HUDEP-2 (cell line): Measurements from ENCODE around the gene C1orf21.

Source experiments
- DNase-seq, 76 experiments: peaks; one replicate each; lab custom pipeline; 2025; ENCODE audit not compliant: unreplicated experiment in 76 of 76; lab: John Stamatoyannopoulos, UW

Gene C1orf21

GRCh38 chr1:184442260-184442659, 55.4 kb downstream of the C1orf21 start:
- no peak for DNase-seq

- DNase-seq, result no peak
Measured at GRCh38 chr1:184443201-184443600, 56.4 kb downstream of the C1orf21 start.

GRCh38 chr1:184443624-184444023, 56.8 kb downstream of the C1orf21 start:
- no peak for DNase-seq

GRCh38 chr1:184445997-184446396, 59.2 kb downstream of the C1orf21 start:
- DNase-seq, result no peak

GRCh38 chr1:184447651-184448185, 60.9 kb downstream of the C1orf21 start:
- DNase-seq, result no peak

- DNase-seq, result no peak
Measured at GRCh38 chr1:184449916-184450315, 63.1 kb downstream of the C1orf21 start.

- DNase-seq, result no peak
Measured at GRCh38 chr1:184455786-184456185, 69.0 kb downstream of the C1orf21 start.

- no peak for DNase-seq
Measured at GRCh38 chr1:184456189-184456588, 69.4 kb downstream of the C1orf21 start.

- DNase-seq, result no peak
Measured at GRCh38 chr1:184457500-184457899, 70.7 kb downstream of the C1orf21 start.

- no peak for DNase-seq
Measured at GRCh38 chr1:184461321-184461720, 74.5 kb downstream of the C1orf21 start.

GRCh38 chr1:184462155-184462554, 75.3 kb downstream of the C1orf21 start:
- DNase-seq, result no peak

GRCh38 chr1:184462990-184463389, 76.2 kb downstream of the C1orf21 start:
- no peak for DNase-seq

GRCh38 chr1:184463680-184464079, 76.9 kb downstream of the C1orf21 start:
- DNase-seq, result no peak

- DNase-seq, result no peak
Measured at GRCh38 chr1:184464757-184465156, 77.9 kb downstream of the C1orf21 start.

GRCh38 chr1:184465489-184466146, 78.8 kb downstream of the C1orf21 start:
- DNase-seq, result no peak

GRCh38 chr1:184467295-184467694, 80.5 kb downstream of the C1orf21 start:
- no peak for DNase-seq

- DNase-seq, result no peak
Measured at GRCh38 chr1:184469396-184469795, 82.6 kb downstream of the C1orf21 start.

- DNase-seq, result no peak
Measured at GRCh38 chr1:184471686-184472085, 84.9 kb downstream of the C1orf21 start.

- DNase-seq, result no peak
Measured at GRCh38 chr1:184472136-184472535, 85.3 kb downstream of the C1orf21 start.

- DNase-seq, result no peak
Measured at GRCh38 chr1:184473176-184473966, 86.5 kb downstream of the C1orf21 start.

- DNase-seq, result no peak
Measured at GRCh38 chr1:184476187-184476586, 89.4 kb downstream of the C1orf21 start.
